IMR-90 (cell line): ENCODE measurements around the gene SLC15A2. TPM values are rescaled to one million over a fixed set of nuclear protein-coding genes. Genes with fewer than 3 reads are reported as not detected.

Experiments
- ATAC-seq: fragments of 200-7000 bp; cut with Tn5 transposase; 2 replicates; pipeline ENCODE4 v1.9.1; 2020; ENCODE audit warnings: low read depth, mild to moderate bottlenecking, moderate library complexity
- BruUV-seq: library from RNA; stranded (reverse); fragments of 400-500 nt; replicated peaks from 2 replicates; lab custom pipeline; 2021; lab: Mats Ljungman, UMichigan
- CTCF ChIA-PET: fragments of 300-600 bp; formaldehyde crosslinking; extraction: SDS; loops from one replicate; lab custom pipeline; 2021; ENCODE audit warnings: antibody characterized with exemption; lab: Yijun Ruan, JAX
- POLR2A ChIA-PET: fragments of 300-600 bp; sonication (Branson Sonifier 250); formaldehyde crosslinking; loops from one replicate; lab custom pipeline; 2022; ENCODE audit warnings: antibody characterized with exemption; ENCODE audit not compliant: unreplicated experiment; lab: Charles Lee
- DNase-seq: peaks from one replicate; pipeline ENCODE4 v3.0.0; 2013
- H2AFZ ChIP-seq: replicated peaks from 2 replicates; pipeline ENCODE3; 2013; ENCODE audit warnings: low read length, mild to moderate bottlenecking; ENCODE audit not compliant: poor library complexity
- H2AK5ac ChIP-seq: 2 replicates; pipeline ENCODE4 v1.6.1; 2013; ENCODE audit warnings: low read depth, low read length, inconsistent platforms
- H2AK9ac ChIP-seq: replicated peaks from 2 replicates; pipeline ENCODE3; 2013; ENCODE audit warnings: mild to moderate bottlenecking, low read depth, low read length, moderate library complexity; ENCODE audit not compliant: poor library complexity
- H2BK120ac ChIP-seq: 2 replicates; pipeline ENCODE4 v1.6.1; 2013; ENCODE audit warnings: low read depth, low read length, inconsistent platforms
- H2BK15ac ChIP-seq: 3 replicates; pipeline ENCODE4 v1.6.1; 2013; ENCODE audit warnings: low read depth, low read length, inconsistent platforms
- H2BK20ac ChIP-seq: 2 replicates; pipeline ENCODE4 v1.6.1; 2013; ENCODE audit warnings: low read depth, mild to moderate bottlenecking, inconsistent platforms, low read length, moderate library complexity
- H2BK5ac ChIP-seq: 2 replicates; pipeline ENCODE4 v1.6.1; 2013; ENCODE audit warnings: mild to moderate bottlenecking, low read depth, low read length, inconsistent platforms; ENCODE audit not compliant: poor library complexity, severe bottlenecking
- H3K14ac ChIP-seq: replicated peaks from 2 replicates; pipeline ENCODE4 v1.6.1; 2013; ENCODE audit warnings: low read depth, low read length, inconsistent platforms
- H3K18ac ChIP-seq: 2 replicates; pipeline ENCODE4 v1.6.1; 2013; ENCODE audit warnings: low read depth, low read length, control low read depth
- H3K23ac ChIP-seq: 2 replicates; pipeline ENCODE4 v1.6.1; 2013; ENCODE audit warnings: low read depth, low read length, inconsistent platforms
- H3K27ac ChIP-seq: 2 replicates; pipeline ENCODE4 v1.5.1; 2013; ENCODE audit warnings: mild to moderate bottlenecking, control low read depth, low read length; ENCODE audit not compliant: insufficient read depth
- H3K27me3 ChIP-seq: 2 replicates; pipeline ENCODE4 v1.6.1; 2013; ENCODE audit warnings: low read length; ENCODE audit not compliant: control insufficient read depth, insufficient read depth
- H3K36me3 ChIP-seq: 2 replicates; pipeline ENCODE4 v1.6.1; 2013; ENCODE audit warnings: low read length, mixed read lengths; ENCODE audit not compliant: control insufficient read depth, insufficient read depth
- H3K4ac ChIP-seq: 2 replicates; pipeline ENCODE4 v1.6.1; 2013; ENCODE audit warnings: low read depth, low read length, inconsistent platforms
- H3K4me1 ChIP-seq: 2 replicates; pipeline ENCODE4 v1.6.1; 2013; ENCODE audit warnings: low read length, mixed read lengths; ENCODE audit not compliant: control insufficient read depth, insufficient read depth
- H3K4me2 ChIP-seq: 2 replicates; pipeline ENCODE4 v1.6.1; 2013; ENCODE audit warnings: low read depth, mild to moderate bottlenecking, control low read depth, low read length, moderate library complexity
- H3K4me3 ChIP-seq: 2 replicates; pipeline ENCODE4 v1.5.1; 2013; ENCODE audit warnings: low read depth, mild to moderate bottlenecking, control low read depth, low read length, moderate library complexity; ENCODE audit not compliant: insufficient read depth
- H3K56ac ChIP-seq: 2 replicates; pipeline ENCODE4 v1.6.1; 2013; ENCODE audit warnings: low read length, inconsistent platforms; ENCODE audit not compliant: insufficient read depth; ENCODE audit errors: extremely low read depth
- H3K79me1 ChIP-seq, 2 experiments: 2 replicates each; pipeline ENCODE4 v1.6.1; 2013; ENCODE audit warnings: low read length in 2 of 2, inconsistent platforms in 1 of 2, low read depth in 1 of 2
- H3K9ac ChIP-seq: 2 replicates; pipeline ENCODE4 v1.6.1; 2013; ENCODE audit warnings: low read depth, low read length, control low read depth
- H3K9me1 ChIP-seq: 2 replicates; pipeline ENCODE4 v1.6.1; 2013; ENCODE audit warnings: low read length, inconsistent platforms; ENCODE audit not compliant: insufficient read depth
- H3K9me3 ChIP-seq: 2 replicates; pipeline ENCODE4 v1.6.1; 2013; ENCODE audit warnings: low read length; ENCODE audit not compliant: control insufficient read depth, insufficient read depth
- H4K20me1 ChIP-seq: 2 replicates; pipeline ENCODE4 v1.6.1; 2013; ENCODE audit warnings: low read length, inconsistent platforms; ENCODE audit not compliant: insufficient read depth
- H4K5ac ChIP-seq: 2 replicates; pipeline ENCODE4 v1.6.1; 2013; ENCODE audit warnings: mild to moderate bottlenecking, low read depth, low read length, control low read depth
- H4K8ac ChIP-seq, 2 experiments: 2 replicates each; pipeline ENCODE4 v1.6.1; 2013; ENCODE audit warnings: low read depth in 2 of 2, low read length in 2 of 2, control low read depth in 1 of 2, inconsistent platforms in 1 of 2
- H4K91ac ChIP-seq: 2 replicates; pipeline ENCODE4 v1.6.1; 2013; ENCODE audit warnings: low read depth, low read length, inconsistent platforms; ENCODE audit not compliant: insufficient read depth
- FOS ChIP-seq: fragments of 150-350 bp; IDR thresholded peaks from 2 replicates; pipeline ENCODE4 v1.6.1; 2016; ENCODE audit warnings: low read depth, low read length
- MAFK ChIP-seq: IDR thresholded peaks from 2 replicates; pipeline ENCODE4 v1.6.1; 2012; ENCODE audit warnings: low read depth, low read length, improper control_type of control experiment
- MAZ ChIP-seq: IDR thresholded peaks from 2 replicates; pipeline ENCODE4 v1.6.1; 2012; ENCODE audit warnings: low read depth, mild to moderate bottlenecking, low read length, improper control_type of control experiment, moderate library complexity, borderline replicate concordance
- NFE2L2 ChIP-seq: fragments of 150-350 bp; IDR thresholded peaks from 2 replicates; pipeline ENCODE4 v1.6.1; 2016; ENCODE audit warnings: low read depth, mild to moderate bottlenecking, low read length
- POLR2A ChIP-seq: IDR thresholded peaks from 2 replicates; pipeline ENCODE4 v1.6.1; 2012; ENCODE audit warnings: mild to moderate bottlenecking, low read depth, low read length
- RCOR1 ChIP-seq: IDR thresholded peaks from 2 replicates; pipeline ENCODE4 v1.6.1; 2012; ENCODE audit warnings: mild to moderate bottlenecking, low read length, improper control_type of control experiment; ENCODE audit not compliant: insufficient replicate concordance
- USF2 ChIP-seq: fragments of 150-350 bp; IDR thresholded peaks from 2 replicates; pipeline ENCODE4 v1.6.1; 2017; ENCODE audit warnings: mild to moderate bottlenecking, antibody characterized with exemption, low read length, low read depth
- dilution Hi-C: fragments of 300-500 bp; cut with HindIII; formaldehyde crosslinking; loops from one replicate; pipeline ENCODE4 v1.14.3; 2018; ENCODE audit warnings: low sequenced_read_pairs; ENCODE audit not compliant: unreplicated experiment
- in situ Hi-C: fragments of 300-500 bp; cut with MboI; formaldehyde crosslinking; loops from 3 replicates; pipeline ENCODE4 v1.14.3; 2019; ENCODE audit warnings: low sequenced_read_pairs, inconsistent platforms, mixed read lengths
- intact Hi-C: fragments of 100-400 bp; cut with micrococcal nuclease; formaldehyde crosslinking; loops from 2 replicates; pipeline ENCODE4 v1.10.0; 2022
- polyA plus RNA-seq, 3 experiments: library from polyadenylated mRNA; depleted of rRNA; stranded (reverse); fragments of >200 nt; gene quantifications; 2 replicates each; pipeline ENCODE4 v1.2.3, GENCODE V29; 2012; ENCODE audit warnings: low replicate concordance in 1 of 3
- total RNA-seq: library from RNA; depleted of rRNA; stranded (reverse); fragments of >200 nt; gene quantifications from 2 replicates; pipeline ENCODE4 v1.2.3, GENCODE V29; 2012
- TF ChIP-seq, protein P1 (sequence below): fragments of 150-350 bp; IDR thresholded peaks from 2 replicates; pipeline ENCODE4 v1.6.1; 2016; ENCODE audit warnings: low read depth, mild to moderate bottlenecking, low read length, moderate library complexity, borderline replicate concordance

SLC15A2 gene
- total and polyA plus RNA-seq, 2 of the 4 experiments (the other 2 are of a cell fraction) = 0.18 to 0.31 TPM

GRCh38 chr3:121863801-121864200, 30.4 kb upstream of the SLC15A2 start:
- ChIA-PET CTCF (no interaction called here), POLR2A (no interaction called here)
- dilution Hi-C loops = no loop called here
- Histone ChIP-seq H3K27me3 (no peaks in the 10 kb centered on the region), H4K8ac (no peak overlapping the region), H3K27ac (no peak overlapping the region), H3K4me2 (no peak overlapping the region), H2BK15ac (no peak overlapping the region), H2AFZ (no peak overlapping the region), H2BK20ac (no peak overlapping the region), H3K79me1 (no peaks in the 10 kb centered on the region), H2AK5ac (no peak overlapping the region), H3K9ac (no peak overlapping the region), H4K91ac (no peak overlapping the region), H3K4ac (no peak overlapping the region), H3K18ac (no peak overlapping the region), H2BK5ac (no peak overlapping the region), H3K9me3 (no peaks in the 10 kb centered on the region), H3K14ac (no peak overlapping the region), H3K36me3 (no peaks in the 10 kb centered on the region), H3K9me1 (no peaks in the 10 kb centered on the region), H4K5ac (no peak overlapping the region), H2AK9ac (no peak overlapping the region), H3K4me3 (no peak overlapping the region), H4K20me1 (no peaks in the 10 kb centered on the region), H3K4me1 (no peaks in the 10 kb centered on the region), H3K56ac (no peak overlapping the region), H3K23ac (no peak overlapping the region), H2BK120ac (no peak overlapping the region)
- ATAC-seq (no peak), DNase-seq (no peak)
- no TSS peak for BruUV-seq
- in situ Hi-C loops = no loop called here
- intact Hi-C loops = no loop called here
- no peak for TF ChIP-seq MAFK
- TF ChIP-seq FOS = no peak
- no peak for TF ChIP-seq MAZ
- no peak for TF ChIP-seq POLR2A
- TF ChIP-seq RCOR1 = no peak
- no peak for TF ChIP-seq USF2
- TF ChIP-seq NFE2L2 = no peak
- TF ChIP-seq, protein P1, sequence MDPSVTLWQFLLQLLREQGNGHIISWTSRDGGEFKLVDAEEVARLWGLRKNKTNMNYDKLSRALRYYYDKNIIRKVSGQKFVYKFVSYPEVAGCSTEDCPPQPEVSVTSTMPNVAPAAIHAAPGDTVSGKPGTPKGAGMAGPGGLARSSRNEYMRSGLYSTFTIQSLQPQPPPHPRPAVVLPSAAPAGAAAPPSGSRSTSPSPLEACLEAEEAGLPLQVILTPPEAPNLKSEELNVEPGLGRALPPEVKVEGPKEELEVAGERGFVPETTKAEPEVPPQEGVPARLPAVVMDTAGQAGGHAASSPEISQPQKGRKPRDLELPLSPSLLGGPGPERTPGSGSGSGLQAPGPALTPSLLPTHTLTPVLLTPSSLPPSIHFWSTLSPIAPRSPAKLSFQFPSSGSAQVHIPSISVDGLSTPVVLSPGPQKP = no peak
